Left ventricle myocardium inferior (tissue), 1 donor: Measurements from ENCODE around the gene P4HTM. TPM values are rescaled to one million over a fixed set of nuclear protein-coding genes. Genes with fewer than 3 reads are reported as not detected.

Experiments used
- DNase-seq: peaks from one replicate; pipeline ENCODE4 v3.0.0-alpha.2; 2020
- H3K27ac ChIP-seq: fragments of 200-600 bp; replicated peaks from 2 replicates; pipeline ENCODE4 v1.8.0; 2021
- H3K27me3 ChIP-seq: fragments of 200-600 bp; 2 replicates; pipeline ENCODE4 v1.8.0; 2021; ENCODE audit warnings: low read depth
- H3K36me3 ChIP-seq: fragments of 200-600 bp; 2 replicates; pipeline ENCODE4 v1.8.0; 2021
- H3K4me1 ChIP-seq: fragments of 200-600 bp; 2 replicates; pipeline ENCODE4 v1.8.0; 2021
- H3K4me3 ChIP-seq: fragments of 200-600 bp; 2 replicates; pipeline ENCODE4 v1.8.0; 2021; ENCODE audit warnings: mild to moderate bottlenecking, moderate library complexity
- H3K9me3 ChIP-seq: fragments of 200-600 bp; replicated peaks from 2 replicates; pipeline ENCODE4 v1.8.0; 2021
- CTCF ChIP-seq: fragments of 200-600 bp; IDR thresholded peaks from 2 replicates; pipeline ENCODE4 v1.8.0; 2021; ENCODE audit warnings: antibody characterized with exemption, mild to moderate bottlenecking, borderline replicate concordance
- intact Hi-C: fragments of 100-400 bp; cut with micrococcal nuclease; formaldehyde crosslinking; loops from one replicate; pipeline ENCODE4 v1.11.0; 2022
- total RNA-seq: library from RNA; stranded (reverse); fragmentation: NEBNext Ultra II Directional; extraction: Animal tissue kit (Norgen Biotek cat#: 25700); gene quantifications from one replicate; pipeline ENCODE4 v1.2.1, GENCODE V29; 2021
- donor health status: DM: no; HTN: yes; CAD: no; lungs with severe emphysema.

The P4HTM gene
- total RNA-seq, 1 donor from 2014 or later: 28.9 TPM

- Histone ChIP-seq H3K36me3 (peaks cover 60% of the 10 kb centered on the region), H3K4me3 (no peak overlapping the region), H3K27me3 (no peaks in the 10 kb centered on the region), H3K27ac (no peak overlapping the region), H3K9me3 (no peaks in the 10 kb centered on the region), H3K4me1 (peaks cover 7% of the 10 kb centered on the region)
- TF ChIP-seq CTCF: no peak
- intact Hi-C loops: no loop called here
- no peak for DNase-seq
Measured at GRCh38 chr3:48962939-48963338, 27.1 kb upstream of the P4HTM start.

- TF ChIP-seq CTCF: no peak
- no peak overlapping the region for H3K27ac ChIP-seq
- H3K4me1 ChIP-seq: peaks cover 7% of the 10 kb centered on the region
- no peaks in the 10 kb centered on the region for H3K9me3 ChIP-seq
- H3K36me3 ChIP-seq: peaks cover 62% of the 10 kb centered on the region
- no peak for DNase-seq
- intact Hi-C loops: no loop called here
- H3K4me3 ChIP-seq: no peak overlapping the region
- H3K27me3 ChIP-seq: no peaks in the 10 kb centered on the region
Measured at GRCh38 chr3:48963591-48963990, 26.4 kb upstream of the P4HTM start.

DNA sequence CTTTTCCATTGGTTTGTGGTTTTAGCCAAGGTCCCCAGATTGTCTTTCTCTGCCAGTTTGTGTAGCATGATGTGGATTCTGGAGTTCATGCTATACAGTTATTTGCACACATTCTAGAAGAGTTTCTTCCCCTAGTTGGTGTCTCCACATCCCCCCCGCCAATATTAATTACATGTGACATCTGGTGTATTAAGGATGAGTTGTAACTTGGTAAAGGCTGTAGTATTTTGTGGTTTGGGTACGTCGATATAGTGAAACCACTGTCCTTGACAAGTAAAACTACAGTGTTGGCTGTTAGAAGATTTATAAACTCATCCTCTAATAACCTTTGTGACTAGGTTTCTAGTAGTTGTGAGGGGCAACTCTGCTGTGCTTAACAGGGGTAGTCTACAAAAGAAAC is 23.7 kb upstream of the P4HTM start:
- Histone ChIP-seq H3K27ac (no peak overlapping the region), H3K4me1 (peaks cover 3% of the 10 kb centered on the region), H3K4me3 (no peak overlapping the region), H3K27me3 (no peaks in the 10 kb centered on the region), H3K36me3 (peaks cover 90% of the 10 kb centered on the region), H3K9me3 (no peaks in the 10 kb centered on the region)
- no peak for TF ChIP-seq CTCF
- no peak for DNase-seq
- intact Hi-C loops: no loop called here

DNA sequence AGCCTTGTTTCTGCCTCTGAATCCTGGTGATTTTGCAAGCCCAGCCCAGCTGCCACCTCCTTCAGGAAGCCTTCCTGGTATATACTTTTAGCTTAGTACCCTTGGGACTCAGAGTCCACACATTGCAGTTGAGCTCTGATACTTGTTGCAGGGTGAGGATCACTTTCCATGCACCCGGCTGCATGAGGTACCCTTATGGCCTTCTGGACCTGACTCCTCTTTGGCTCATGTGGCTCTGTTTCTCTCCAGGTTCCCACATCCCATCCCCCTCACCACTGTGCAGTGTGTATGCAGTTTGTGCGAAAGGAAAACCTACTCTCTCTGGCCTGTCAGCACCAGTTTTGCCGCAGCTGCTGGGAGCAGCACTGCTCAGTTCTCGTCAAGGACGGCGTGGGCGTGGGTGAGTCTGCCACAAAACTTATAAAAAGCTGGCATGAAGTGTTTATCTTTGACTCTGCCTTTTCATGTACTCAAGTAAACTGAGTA is 23.1 kb upstream of the P4HTM start:
- DNase-seq: no peak
- intact Hi-C loops: no loop called here
- no peak for TF ChIP-seq CTCF
- Histone ChIP-seq H3K4me3 (no peak overlapping the region), H3K9me3 (no peaks in the 10 kb centered on the region), H3K27me3 (no peaks in the 10 kb centered on the region), H3K4me1 (peaks cover 3% of the 10 kb centered on the region), H3K36me3 (peaks cover 91% of the 10 kb centered on the region), H3K27ac (no peak overlapping the region)

DNA sequence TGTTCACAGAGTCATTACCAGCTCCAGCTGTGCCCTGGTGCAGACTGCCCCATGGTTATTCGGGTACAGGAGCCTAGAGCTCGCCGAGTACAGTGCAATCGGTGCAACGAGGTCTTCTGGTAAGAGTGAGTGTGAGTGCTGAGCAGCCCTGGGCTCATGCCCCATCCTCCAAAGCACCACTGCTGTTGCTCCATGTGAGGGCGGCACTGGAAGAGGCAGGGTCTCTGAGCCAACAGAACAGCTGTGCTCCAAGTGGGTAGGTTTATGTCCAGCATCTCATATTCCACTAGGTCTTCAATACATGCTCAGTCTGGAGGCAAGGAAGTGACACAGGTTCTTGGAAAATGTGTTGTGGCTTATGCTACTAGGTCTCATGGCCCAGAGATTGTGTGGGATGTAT is 19.5 kb upstream of the P4HTM start:
- Histone ChIP-seq H3K9me3 (no peaks in the 10 kb centered on the region), H3K27me3 (no peaks in the 10 kb centered on the region), H3K4me1 (no peaks in the 10 kb centered on the region), H3K36me3 (peaks cover 100% of the 10 kb centered on the region), H3K27ac (no peak overlapping the region), H3K4me3 (no peak overlapping the region)
- TF ChIP-seq CTCF: no peak
- no peak for DNase-seq
- intact Hi-C loops: no loop called here
